ENCODE measurements around the gene MYLK.

MYLK gene

GRCh38 chr3:123661973-123662372 lies 222.2 kb downstream of the MYLK start:
- no peak for DNase-seq (ENCODE audit: low spot score)
- no peak for TF ChIP-seq CTCF (IDR thresholded peaks at IDR 0.05; ENCODE audit: extremely low read depth, missing control alignments)

- no peak for TF ChIP-seq CTCF (IDR thresholded peaks at IDR 0.05; ENCODE audit: extremely low read depth, missing control alignments)
- DNase-seq (ENCODE audit: low spot score), result no peak
These were observed 223.2 kb downstream of the MYLK start for GRCh38 chr3:123660900-123661299.

- no peak for DNase-seq (ENCODE audit: low spot score)
- TF ChIP-seq CTCF (IDR thresholded peaks at IDR 0.05; ENCODE audit: extremely low read depth, missing control alignments), result no peak
These were observed 223.9 kb downstream of the MYLK start for GRCh38 chr3:123660141-123660675.

- no peak for TF ChIP-seq CTCF (IDR thresholded peaks at IDR 0.05; ENCODE audit: extremely low read depth, missing control alignments)
- DNase-seq (ENCODE audit: low spot score), result no peak
These were observed 225.3 kb downstream of the MYLK start for GRCh38 chr3:123658852-123659206.

GRCh38 chr3:123658118-123658851 lies 225.8 kb downstream of the MYLK start:
- TF ChIP-seq CTCF (IDR thresholded peaks at IDR 0.05; ENCODE audit: extremely low read depth, missing control alignments), result no peak
- no peak for DNase-seq (ENCODE audit: low spot score)

- no peak for TF ChIP-seq CTCF (IDR thresholded peaks at IDR 0.05; ENCODE audit: extremely low read depth, missing control alignments)
- DNase-seq (ENCODE audit: low spot score), result no peak
These were observed 226.6 kb downstream of the MYLK start for GRCh38 chr3:123657568-123657967.

GRCh38 chr3:123657111-123657510 lies 227.0 kb downstream of the MYLK start:
- DNase-seq (ENCODE audit: low spot score), result no peak
- no peak for TF ChIP-seq CTCF (IDR thresholded peaks at IDR 0.05; ENCODE audit: extremely low read depth, missing control alignments)

All from GM20000 (cell line).